DOHH2 (cell line): Measurements from ENCODE around the gene HSPB8.

Experiments used
- CTCF ChIP-seq: fragments of 200-600 bp; sonication (generic); IDR thresholded peaks from one replicate; pipeline ENCODE4 v1.5.1; 2014; ENCODE audit warnings: antibody characterized with exemption, mild to moderate bottlenecking, low read depth, low read length; ENCODE audit not compliant: poor library complexity, severe bottlenecking
- EZH2phosphoT487 ChIP-seq: fragments of 200-600 bp; sonication (generic); IDR thresholded peaks from 2 replicates; pipeline ENCODE4 v1.6.1; 2017; ENCODE audit warnings: borderline replicate concordance, mild to moderate bottlenecking, antibody characterized with exemption, low read length, moderate library complexity, mixed read lengths

- no peak for TF ChIP-seq CTCF
- no peak for TF ChIP-seq EZH2phosphoT487
Measured at GRCh38 chr12:119241580-119242169, 62.9 kb downstream of the HSPB8 start.
